Thoracic aorta (tissue), 2 donors: Measurements from ENCODE around the gene LRRK1. TPM values are rescaled to one million over a fixed set of nuclear protein-coding genes. Genes with fewer than 3 reads are reported as not detected.

ENCODE experiments used
- ATAC-seq: fragments of 150-250 bp; one replicate; pipeline ENCODE4 v1.8.0; 2017; ENCODE audit warnings: low read depth; ENCODE audit not compliant: insufficient number of reproducible peaks, low FRiP score
- DNase-seq: peaks from one replicate; pipeline ENCODE4 v3.0.0-alpha.2; 2020; ENCODE audit warnings: low spot score
- H3K27ac ChIP-seq, 2 donors: fragments of 200-600 bp; sonication (generic); 1 replicate in 1 of 2; 2 replicates in 1 of 2; pipeline ENCODE4 v1.5.1; 2016; ENCODE audit warnings: mild to moderate bottlenecking in 2 of 2, moderate library complexity in 2 of 2
- H3K27me3 ChIP-seq: fragments of 200-600 bp; sonication (generic); replicated peaks from 2 replicates; pipeline ENCODE4 v1.6.0; 2016; ENCODE audit warnings: mild to moderate bottlenecking; ENCODE audit not compliant: insufficient read depth
- H3K36me3 ChIP-seq: fragments of 200-600 bp; sonication (generic); one replicate; pipeline ENCODE4 v1.5.1; 2016
- H3K4me1 ChIP-seq, 2 donors: fragments of 200-600 bp; sonication (generic); 1 replicate in 1 of 2; 2 replicates in 1 of 2; pipeline versions ENCODE4 v1.5.1 to v1.6.0; 2016; ENCODE audit warnings: low read depth in 2 of 2, mild to moderate bottlenecking in 1 of 2; ENCODE audit not compliant: control insufficient read depth in 1 of 2
- H3K4me3 ChIP-seq: fragments of 200-600 bp; sonication (generic); 2 replicates; pipeline ENCODE4 v1.5.1; 2016; ENCODE audit warnings: mild to moderate bottlenecking
- H3K9me3 ChIP-seq: fragments of 200-600 bp; sonication (generic); 2 replicates; pipeline ENCODE4 v1.5.1; 2016
- CTCF ChIP-seq: fragments of 200-600 bp; sonication (generic); IDR thresholded peaks from one replicate; pipeline ENCODE4 v1.5.1; 2019; ENCODE audit warnings: antibody characterized with exemption
- total RNA-seq, 2 donors: library from RNA; depleted of rRNA; stranded (reverse); fragments of >200 nt; gene quantifications; one replicate each; pipeline versions ENCODE4 v1.1.0 to v1.2.3, GENCODE V29; 2016

Gene LRRK1
- total RNA-seq, 2 donors from 2014 or later, result 17.2 to 47.1 TPM

- H3K9me3 ChIP-seq, result no peaks in the 10 kb centered on the region
- H3K4me1 ChIP-seq, result no peaks in the 10 kb centered on the region
- no peaks in the 10 kb centered on the region for H3K27me3 ChIP-seq
- no peak overlapping the region for H3K4me3 ChIP-seq
- ATAC-seq (no peak), DNase-seq (no peak)
- H3K27ac ChIP-seq, result no peak overlapping the region
- no peaks in the 10 kb centered on the region for H3K36me3 ChIP-seq
- TF ChIP-seq CTCF, result no peak
These were observed 186.1 kb downstream of the LRRK1 start for GRCh38 chr15:101105059-101105891.

DNA sequence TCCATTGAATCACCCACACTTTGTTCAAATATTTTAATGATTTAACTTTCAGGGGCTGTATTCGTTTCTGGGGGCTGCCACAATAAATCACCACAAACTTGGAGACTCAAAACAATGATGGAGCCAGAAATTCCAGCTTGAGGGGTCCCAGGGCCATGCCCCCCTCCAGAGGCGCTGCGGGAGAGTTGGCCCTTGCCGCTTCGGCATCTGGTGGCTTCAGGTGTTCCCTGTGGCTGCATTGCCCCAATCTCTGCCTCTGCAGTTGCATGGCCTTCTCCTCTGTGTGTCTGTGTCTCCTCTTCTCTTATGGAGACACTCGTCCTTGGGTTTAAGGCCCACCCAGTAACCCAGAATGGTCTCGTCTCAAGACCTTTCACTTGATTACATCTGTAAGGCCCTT is 187.9 kb downstream of the LRRK1 start:
- Histone ChIP-seq H3K4me1 (no peaks in the 10 kb centered on the region), H3K36me3 (no peaks in the 10 kb centered on the region), H3K4me3 (no peak overlapping the region), H3K9me3 (no peaks in the 10 kb centered on the region), H3K27me3 (no peaks in the 10 kb centered on the region), H3K27ac (no peak overlapping the region)
- TF ChIP-seq CTCF, result no peak
- DNase-seq, result no peak
- ATAC-seq, result no peak

DNA sequence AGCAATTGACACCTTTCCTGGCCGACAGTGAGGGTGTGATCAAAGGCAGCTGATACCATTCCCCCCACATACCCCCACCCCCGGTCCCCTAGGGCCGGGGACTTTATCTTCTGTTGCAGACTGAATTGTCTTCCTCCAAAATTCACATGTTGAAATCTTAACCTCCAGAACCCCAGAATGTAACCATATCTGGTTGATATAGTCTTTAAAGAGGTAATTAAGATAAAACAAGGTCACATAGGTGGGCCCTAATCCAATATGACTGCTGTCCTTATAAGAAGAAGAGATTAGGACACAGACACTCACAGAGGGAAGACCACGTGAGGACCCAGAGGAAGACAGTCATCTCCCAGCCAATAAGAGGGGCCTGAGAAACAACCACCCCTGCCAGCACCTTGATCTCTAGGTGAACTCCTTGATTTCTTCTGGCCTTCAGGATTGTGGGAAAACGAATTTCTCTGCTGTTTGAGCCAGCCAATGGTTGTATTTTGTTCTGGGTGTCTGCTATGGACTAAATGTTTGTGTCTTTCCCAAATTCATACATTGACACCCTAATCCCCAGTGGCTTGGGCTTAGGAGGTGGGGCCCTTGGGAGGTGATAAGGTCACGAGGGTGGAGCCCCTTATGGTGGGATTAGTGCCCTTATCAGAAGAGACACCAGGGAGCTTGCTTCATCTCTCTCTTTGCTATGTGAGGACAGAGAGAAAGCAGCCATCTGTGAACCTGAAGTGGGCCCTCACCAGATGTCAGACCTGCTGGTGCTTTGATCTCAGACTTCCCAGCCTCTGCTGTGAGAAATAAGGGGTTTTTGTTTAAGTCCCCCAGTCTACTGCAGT is 188.7 kb downstream of the LRRK1 start:
- TF ChIP-seq CTCF, result no peak

DNA sequence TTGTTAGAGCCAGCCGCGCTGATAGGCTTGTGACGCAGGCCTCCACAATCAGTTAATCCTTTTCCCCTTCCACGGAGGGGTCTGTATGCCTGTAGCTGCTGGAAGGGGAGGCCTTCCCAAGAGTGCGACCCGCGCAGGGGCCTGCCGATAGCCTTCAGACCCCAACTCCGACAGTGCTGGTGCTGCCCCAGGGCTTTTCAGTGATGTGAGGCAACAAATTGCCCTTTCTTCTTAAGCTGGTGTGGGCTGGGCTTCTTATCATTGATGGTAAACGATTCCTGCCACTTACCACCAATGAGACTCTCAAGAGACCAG is 189.3 kb downstream of the LRRK1 start:
- Histone ChIP-seq H3K4me1 (no peaks in the 10 kb centered on the region), H3K9me3 (no peaks in the 10 kb centered on the region), H3K27ac (no peak overlapping the region), H3K4me3 (no peak overlapping the region), H3K27me3 (no peaks in the 10 kb centered on the region), H3K36me3 (no peaks in the 10 kb centered on the region)
- no peak for TF ChIP-seq CTCF
- DNase-seq, result no peak
- ATAC-seq, result no peak

More for the DNA sequence above, 188.7 kb downstream of the LRRK1 start:
- Histone ChIP-seq H3K9me3 (no peaks in the 10 kb centered on the region), H3K4me1 (no peaks in the 10 kb centered on the region), H3K27ac (no peak overlapping the region), H3K27me3 (no peaks in the 10 kb centered on the region), H3K36me3 (no peaks in the 10 kb centered on the region), H3K4me3 (no peak overlapping the region)
- DNase-seq (no peak), ATAC-seq (no peak)

DNA sequence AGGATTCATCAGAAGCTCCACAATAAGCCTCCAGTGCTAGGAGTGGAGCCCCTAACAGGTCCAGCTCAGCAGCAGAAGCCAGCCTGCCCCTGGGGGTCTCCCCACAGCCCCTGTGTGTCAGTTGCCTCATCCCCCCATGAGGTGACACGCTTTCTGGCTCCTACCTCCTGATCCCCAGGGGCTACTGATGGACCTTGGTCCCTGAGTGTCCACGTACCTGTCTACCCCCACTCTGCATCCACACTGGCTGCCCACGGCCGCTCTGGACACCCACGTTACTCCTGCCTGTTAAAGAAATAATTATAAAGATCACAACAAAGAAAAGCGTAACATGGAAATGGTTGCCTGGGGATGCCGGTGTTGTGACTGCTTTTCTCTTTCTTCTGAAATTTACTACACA is 189.6 kb downstream of the LRRK1 start:
- ATAC-seq (no peak), DNase-seq (no peak)
- no peak overlapping the region for H3K4me3 ChIP-seq
- no peaks in the 10 kb centered on the region for H3K4me1 ChIP-seq
- TF ChIP-seq CTCF, result no peak
- no peaks in the 10 kb centered on the region for H3K36me3 ChIP-seq
- no peak overlapping the region for H3K27ac ChIP-seq
- no peaks in the 10 kb centered on the region for H3K27me3 ChIP-seq
- H3K9me3 ChIP-seq, result no peaks in the 10 kb centered on the region
